ENCODE results near the gene NUDT7.
A peak's percentile ranks its signal among the peaks of the same experiment; 100 is the strongest.

Gene NUDT7

DNA sequence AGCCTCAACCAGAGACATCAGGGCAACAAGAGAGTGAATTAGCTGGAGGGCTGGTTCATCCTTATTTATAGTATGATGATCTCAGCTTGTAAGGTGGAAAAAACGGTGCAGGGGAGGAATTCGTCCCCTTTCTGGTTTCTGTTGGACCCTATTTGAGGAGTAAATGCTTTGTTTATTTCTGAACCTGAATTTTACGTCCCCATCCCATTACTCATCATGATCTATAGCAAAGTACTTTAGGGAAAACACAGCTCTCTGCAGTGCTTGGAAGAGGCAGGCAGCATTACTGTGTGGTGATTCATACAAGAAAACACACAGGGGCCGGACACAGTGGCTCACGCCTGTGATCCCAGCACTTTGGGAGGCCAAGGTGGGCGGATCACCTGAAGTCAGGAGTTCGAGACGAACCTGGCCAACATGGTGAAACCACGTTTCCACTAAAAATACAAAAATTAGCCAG is 58.1 kb downstream of the NUDT7 start:
- no peak for DNase-seq (ENCODE audit: low spot score)

DNA sequence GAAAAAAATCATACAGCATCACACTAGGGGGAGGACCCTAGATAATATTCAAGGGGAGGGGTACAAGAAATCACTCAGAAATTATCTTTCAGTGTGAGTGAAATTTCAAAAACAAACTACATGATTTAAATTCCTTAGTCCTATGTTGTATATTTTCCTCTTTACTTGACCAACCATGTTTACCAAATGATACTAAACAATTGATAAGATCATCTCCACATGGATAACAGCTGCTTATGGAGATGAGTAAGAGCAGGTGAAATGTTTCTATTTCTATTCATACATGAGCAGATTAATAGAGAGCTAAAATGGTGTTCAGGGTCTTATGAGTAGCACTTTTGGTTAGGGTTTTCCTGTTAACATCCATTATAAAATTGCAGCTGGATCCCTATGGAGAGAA is 58.8 kb downstream of the NUDT7 start:
- no peak for DNase-seq (ENCODE audit: low spot score)

DNA sequence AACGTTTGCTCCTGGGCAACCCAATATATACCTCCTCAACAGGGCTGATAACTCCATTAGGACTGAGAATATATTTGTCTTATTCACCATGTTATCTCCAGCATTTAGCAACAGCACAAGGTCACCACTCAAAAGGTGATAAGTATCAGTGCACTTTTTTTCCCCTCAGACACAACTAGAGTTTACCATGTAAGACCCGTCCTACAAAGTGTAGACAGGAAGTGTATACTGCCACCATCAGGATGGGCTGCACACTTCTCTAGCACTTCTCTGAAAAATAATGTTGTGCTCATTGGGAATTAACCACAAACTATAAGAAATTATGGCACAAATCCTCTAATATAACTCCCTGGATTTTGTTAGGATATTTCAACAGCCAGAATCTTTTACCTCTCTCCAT is 60.4 kb downstream of the NUDT7 start:
- no peak for DNase-seq (ENCODE audit: low spot score)

DNA sequence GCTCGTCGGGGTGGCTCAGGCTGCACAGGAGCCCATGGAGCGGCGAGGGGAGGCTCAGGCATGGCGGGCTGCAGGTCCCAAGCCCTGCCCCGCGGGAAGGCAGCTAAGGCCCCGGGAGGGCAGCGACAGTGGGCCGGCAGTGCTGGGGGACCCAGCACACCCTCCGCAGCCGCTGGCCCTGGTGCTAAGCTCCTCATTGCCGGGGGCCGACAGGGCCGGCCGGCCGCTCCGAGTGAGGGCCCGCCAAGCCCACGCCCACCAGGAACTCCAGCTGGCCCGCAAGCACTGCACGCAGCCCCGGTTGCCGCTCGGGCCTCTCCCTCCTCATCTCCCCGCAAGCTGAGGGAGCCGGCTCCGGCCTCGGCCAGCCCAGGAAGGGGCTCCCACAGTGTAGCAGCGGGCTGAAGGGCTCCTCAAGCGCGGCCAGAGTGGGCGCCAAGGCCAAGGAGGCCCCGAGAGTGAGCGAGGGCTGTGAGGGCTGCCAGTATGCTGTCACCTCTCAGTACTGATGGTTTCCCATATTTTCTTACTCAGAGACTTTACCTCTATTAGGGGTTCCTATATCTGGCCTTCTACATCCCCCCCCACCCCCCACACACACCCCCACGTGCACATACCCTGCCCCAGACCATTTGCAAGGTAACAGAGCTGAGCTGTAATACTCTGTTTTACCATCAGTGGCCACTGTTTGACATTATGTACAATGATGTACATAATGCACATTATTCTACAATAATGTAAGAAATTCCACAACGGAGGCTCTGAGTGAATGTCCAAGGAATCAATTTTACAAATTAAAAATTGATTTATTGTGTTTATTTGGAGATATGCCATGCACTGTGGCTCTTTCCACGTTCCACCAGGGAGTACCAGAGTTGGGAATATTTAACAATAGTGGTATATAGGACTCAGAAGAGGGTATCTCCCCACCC is 62.4 kb downstream of the NUDT7 start:
- no peak for DNase-seq (ENCODE audit: low spot score)

DNA sequence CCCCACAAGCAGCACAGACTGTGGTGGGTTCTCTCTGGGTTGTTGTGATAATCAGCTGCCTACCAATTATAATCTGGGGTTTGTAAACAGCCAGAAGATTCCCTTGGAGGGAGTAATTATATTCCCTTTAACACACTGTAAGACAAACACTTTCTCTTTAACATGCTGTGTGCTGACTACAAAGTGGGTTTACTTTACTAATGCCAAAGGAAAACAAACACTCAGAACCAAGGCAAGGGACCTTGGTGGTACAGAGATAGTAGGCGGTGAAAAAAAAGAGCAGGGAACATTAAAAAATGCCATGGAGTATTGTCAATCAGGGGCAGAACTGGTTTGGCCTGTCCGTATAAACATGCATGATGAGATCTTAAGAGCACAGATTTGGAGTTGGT is 63.1 kb downstream of the NUDT7 start:
- no peak for DNase-seq (ENCODE audit: low spot score)

DNA sequence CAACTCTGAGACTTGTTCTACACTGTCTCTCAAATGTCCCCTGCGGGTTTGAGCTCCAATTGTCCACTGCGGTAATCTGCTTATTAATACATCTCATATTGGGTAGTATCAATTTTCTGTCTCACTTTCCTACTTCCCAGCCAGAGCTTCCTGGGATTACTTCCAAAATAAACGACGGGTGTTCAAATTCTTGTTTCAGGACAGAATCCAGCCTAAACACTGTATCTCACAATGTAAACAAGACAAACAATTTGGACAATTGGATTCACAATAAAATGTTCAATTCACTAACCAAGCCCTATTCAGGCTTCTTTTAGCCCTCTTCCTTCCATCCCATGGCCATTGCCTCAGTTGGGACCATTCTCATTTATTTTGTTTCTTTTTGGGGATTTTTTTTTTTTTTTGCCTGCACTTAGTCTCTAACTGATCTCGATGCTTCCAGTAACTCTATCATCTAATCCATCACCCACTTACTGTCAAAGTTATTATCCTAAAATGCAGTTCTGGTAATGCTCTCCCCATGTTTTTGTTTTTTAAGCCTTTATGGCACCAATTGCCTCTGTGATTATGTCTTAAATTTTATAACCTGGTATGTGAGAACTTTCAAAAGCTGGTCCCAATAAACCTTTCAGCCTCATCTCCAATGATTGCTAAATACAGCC is 64.0 kb downstream of the NUDT7 start:
- no peak for DNase-seq (ENCODE audit: low spot score)

DNA sequence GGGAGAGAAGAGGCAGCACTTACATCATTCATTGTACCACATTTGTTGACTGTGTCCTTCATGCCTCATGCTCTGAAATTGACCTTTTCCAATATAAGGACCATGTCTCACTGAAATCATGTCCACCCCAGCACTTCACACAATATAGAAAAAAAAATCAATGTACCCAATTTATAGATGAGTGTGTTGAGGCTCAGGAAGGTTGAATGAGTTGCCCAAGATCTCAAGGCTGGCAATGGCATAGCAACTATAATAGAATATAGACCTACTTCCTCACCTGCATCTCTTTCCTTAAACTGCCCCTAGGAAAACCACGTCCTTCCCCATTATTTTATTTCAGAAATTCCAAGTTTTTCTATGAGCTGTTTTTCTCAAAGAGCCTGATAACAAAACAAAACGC is 65.1 kb downstream of the NUDT7 start:
- no peak for DNase-seq (ENCODE audit: low spot score)

DNA sequence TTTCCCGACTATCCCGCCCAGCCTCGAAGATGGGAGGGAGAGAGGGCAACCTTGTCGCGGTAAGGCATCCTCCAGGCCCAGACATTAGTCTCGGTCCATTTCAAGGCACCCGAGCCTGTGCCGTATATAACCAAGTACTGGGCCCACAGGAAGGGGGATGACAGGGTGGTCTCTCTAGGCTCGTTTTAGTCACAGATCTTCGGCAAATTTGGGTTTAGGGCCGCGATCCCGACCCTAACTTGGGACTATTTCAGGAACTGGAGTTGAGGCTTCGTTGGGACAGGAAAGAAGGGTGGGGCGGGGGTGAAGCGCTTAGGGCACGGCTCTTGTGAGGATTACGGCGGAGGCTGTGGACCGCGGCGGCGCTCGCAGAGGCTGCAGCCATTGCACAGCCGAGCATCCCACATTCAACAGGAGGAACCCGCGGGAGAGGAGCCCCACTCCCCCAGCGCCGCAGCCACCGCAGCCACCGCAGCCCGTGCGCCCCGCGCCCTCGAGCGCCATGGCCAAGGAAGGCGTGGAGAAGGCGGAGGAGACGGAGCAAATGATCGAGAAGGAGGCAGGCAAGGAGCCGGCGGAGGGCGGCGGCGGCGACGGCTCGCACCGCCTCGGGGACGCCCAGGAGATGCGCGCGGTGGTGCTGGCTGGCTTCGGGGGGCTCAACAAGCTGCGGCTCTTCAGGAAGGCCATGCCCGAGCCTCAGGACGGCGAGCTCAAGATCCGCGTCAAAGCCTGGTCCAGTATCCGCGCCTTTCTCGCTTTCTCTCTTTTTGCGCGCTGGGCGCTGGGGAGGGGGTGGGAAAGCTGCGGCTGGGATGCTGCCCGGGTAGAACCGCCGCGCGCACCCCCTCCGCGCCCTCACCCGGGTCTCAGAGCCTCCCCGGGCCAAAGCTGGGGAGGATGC is 66.1 kb downstream of the NUDT7 start, which contains the start of gene VAT1L:
TSS of gene VAT1L (plus strand) at position 384 of the 904 bp plus-strand sequence. CDS start at position 503, 119 bp downstream.
- peak; percentile 43 for DNase-seq (ENCODE audit: low spot score)

DNA sequence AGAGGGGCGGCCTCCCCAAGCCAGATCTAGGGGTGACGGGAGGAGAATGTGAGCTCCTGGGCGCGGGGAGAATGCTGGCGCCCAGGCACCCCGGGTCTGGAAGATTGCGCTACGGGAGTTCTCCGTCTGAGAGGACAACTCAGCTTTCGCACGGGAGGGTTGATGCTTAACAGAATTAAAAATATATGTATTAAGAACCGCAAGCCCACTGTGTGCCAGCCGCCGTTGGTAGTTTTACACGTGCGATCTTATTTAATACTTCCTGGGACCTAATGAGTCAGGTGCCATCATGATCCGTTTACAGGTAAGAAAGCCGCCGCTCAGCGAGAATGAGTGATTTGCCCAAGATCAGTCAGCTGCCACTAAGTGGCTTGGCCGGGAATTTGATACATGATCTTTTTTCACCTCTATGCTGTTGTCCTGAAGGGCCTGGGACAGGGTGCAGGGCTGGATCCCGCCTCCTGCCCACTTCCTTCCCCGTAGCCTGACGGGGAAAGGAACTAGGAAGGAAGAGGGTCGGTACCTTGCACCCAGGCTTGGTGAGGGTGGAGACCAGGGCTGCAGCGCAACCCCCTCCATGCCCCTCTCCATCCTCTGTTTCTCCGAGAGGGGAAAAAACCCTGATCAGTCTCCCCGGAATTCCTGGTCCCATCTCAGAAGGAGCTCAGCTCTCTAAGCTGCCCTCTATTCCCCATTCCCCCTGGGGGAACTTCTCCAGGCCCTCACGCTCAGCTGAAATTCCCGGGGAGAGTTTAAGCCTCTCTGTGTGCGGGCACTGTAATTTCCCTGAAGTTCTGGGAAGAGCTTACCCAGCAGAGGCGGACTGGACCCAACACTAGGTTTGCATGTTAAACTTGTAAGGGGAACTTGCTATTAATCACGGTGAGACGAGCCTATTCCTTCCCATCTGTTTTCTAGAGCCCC is 67.0 kb downstream of the NUDT7 start:
- no peak for DNase-seq (ENCODE audit: low spot score)

DNA sequence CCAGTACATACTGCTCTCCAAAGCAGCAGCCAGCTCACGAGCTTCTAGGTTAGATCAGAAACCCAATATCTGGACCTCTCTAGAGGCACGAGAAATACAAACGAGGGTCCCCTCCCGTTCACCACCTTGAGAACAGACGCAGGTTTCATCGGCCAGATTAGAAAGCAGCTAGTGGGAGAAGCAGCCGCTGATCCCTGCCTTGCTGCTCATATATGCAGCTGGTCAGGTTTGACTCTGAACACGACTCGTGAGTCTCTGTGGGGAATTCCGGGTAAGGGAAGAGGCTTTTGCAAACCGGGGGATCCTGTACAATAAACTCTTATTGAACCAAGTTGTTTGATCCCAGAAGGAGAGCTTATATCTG is 67.7 kb downstream of the NUDT7 start:
- no peak for DNase-seq (ENCODE audit: low spot score)

DNA sequence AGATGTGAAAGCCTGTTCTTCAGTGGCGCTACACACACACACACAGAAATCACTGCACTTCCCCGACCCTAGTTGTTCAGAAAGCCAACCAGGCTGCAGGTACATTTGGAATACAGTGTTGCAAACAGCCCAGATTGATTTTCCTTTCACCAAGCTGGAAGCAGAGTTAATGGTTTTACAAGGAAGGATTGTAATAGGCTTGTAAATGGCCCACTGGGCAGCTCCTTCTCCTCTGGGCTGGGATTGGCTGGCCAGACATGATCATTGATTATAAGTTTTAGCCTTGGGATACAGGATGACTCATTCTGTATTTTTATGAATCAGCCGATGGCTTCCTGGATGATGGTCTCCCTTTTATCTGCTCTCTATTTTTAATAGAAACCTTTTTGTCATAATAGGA is 68.6 kb downstream of the NUDT7 start:
- DNase-seq (ENCODE audit: low spot score): no peak

Measured in HuH-7.5 (cell line).